ENCODE results near the gene TTF2.

DNA sequence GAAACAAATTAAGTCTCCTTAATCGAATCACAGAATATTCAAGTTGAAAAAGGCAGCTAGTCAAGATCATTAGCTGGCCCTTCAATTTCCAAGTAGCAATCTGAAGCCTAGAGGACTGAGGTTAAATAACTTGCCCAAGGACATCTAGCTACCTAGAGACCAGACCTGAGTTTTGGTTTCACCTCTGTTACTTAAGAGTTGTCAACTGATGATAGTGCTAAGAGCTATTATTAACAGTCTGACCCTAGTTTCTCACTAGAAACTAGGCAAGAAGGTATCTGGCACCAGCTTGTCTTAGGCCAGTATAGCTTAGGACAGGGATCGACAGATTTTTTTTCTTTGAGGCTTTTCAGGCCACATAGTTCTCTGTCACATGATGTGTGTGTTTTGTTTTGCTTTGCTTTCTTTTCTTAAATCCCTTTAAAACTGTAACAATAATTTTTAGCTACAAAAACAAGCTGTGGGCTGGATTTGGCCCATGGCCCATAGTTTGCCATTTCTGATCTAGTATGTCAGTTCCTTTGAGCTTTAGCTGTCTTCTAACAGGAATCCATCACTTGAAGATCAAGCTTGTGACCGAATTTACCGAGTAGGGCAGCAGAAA, 38.3 kb downstream of the TTF2 start:
- TF ChIP-seq, protein P1, sequence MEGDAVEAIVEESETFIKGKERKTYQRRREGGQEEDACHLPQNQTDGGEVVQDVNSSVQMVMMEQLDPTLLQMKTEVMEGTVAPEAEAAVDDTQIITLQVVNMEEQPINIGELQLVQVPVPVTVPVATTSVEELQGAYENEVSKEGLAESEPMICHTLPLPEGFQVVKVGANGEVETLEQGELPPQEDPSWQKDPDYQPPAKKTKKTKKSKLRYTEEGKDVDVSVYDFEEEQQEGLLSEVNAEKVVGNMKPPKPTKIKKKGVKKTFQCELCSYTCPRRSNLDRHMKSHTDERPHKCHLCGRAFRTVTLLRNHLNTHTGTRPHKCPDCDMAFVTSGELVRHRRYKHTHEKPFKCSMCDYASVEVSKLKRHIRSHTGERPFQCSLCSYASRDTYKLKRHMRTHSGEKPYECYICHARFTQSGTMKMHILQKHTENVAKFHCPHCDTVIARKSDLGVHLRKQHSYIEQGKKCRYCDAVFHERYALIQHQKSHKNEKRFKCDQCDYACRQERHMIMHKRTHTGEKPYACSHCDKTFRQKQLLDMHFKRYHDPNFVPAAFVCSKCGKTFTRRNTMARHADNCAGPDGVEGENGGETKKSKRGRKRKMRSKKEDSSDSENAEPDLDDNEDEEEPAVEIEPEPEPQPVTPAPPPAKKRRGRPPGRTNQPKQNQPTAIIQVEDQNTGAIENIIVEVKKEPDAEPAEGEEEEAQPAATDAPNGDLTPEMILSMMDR (IDR thresholded peaks at IDR 0.05), result no peak
- no peak for TF ChIP-seq POLR2A (IDR thresholded peaks at IDR 0.05)
